Activated effector memory CD4-positive, alpha-beta T cell treated with anti-CD3 and anti-CD28 coated beads, Interleukin-2, amount 50 U/mL, for 16 hours (primary cell): ENCODE results near the gene AMBP.

ENCODE experiments used
- DNase-seq: peaks from one replicate; pipeline ENCODE4 v3.0.0-alpha.2; 2020

The AMBP gene

GRCh38 chr9:114078021-114078780 is at the start of gene AMBP:
TSS of gene AMBP (minus strand) at chr9:114078300. CDS start at chr9:114078209, 91 bp downstream.
- peak; percentile 38 for DNase-seq

GRCh38 chr9:114126247-114127060 is 48.4 kb upstream of the AMBP start:
- DNase-seq: peak; percentile 31

GRCh38 chr9:114125476-114126013 is 47.4 kb upstream of the AMBP start:
- peak; percentile 28 for DNase-seq

GRCh38 chr9:114124666-114125475 is 46.8 kb upstream of the AMBP start:
- DNase-seq: peak; percentile 42

- peak; percentile 12 for DNase-seq
These were observed 46.0 kb upstream of the AMBP start for GRCh38 chr9:114124138-114124537.

- peak; percentile 55 for DNase-seq
These were observed 45.2 kb upstream of the AMBP start for GRCh38 chr9:114123031-114123977.

GRCh38 chr9:114122136-114123027 is 44.3 kb upstream of the AMBP start:
- peak; percentile 16 for DNase-seq

GRCh38 chr9:114121227-114122135 is 43.4 kb upstream of the AMBP start:
- peak; percentile 50 for DNase-seq

- DNase-seq: peak; percentile 45
These were observed 42.3 kb upstream of the AMBP start for GRCh38 chr9:114120192-114121014.

GRCh38 chr9:114119242-114120191 is 41.4 kb upstream of the AMBP start:
- peak; percentile 19 for DNase-seq

- DNase-seq: peak; percentile 33
These were observed 40.1 kb upstream of the AMBP start for GRCh38 chr9:114117996-114118830.

- peak; percentile 9 for DNase-seq
These were observed 39.5 kb upstream of the AMBP start for GRCh38 chr9:114117614-114117995.

GRCh38 chr9:114116126-114116747 is 38.1 kb upstream of the AMBP start:
- peak; percentile 30 for DNase-seq

GRCh38 chr9:114115654-114116125 is 37.6 kb upstream of the AMBP start:
- DNase-seq: no peak

GRCh38 chr9:114114364-114114763 is 36.3 kb upstream of the AMBP start:
- DNase-seq: no peak
